ENCODE results near the gene RABGGTB. TPM values are rescaled to one million over a fixed set of nuclear protein-coding genes. Genes with fewer than 3 reads are reported as not detected.
A peak's percentile ranks its signal among the peaks of the same experiment; 100 is the strongest.
"Not testable (repeated sequence)": the region's sequence is repeated elsewhere in the genome, so short reads cannot be mapped to it uniquely, and the experiment has no call there.

Gene RABGGTB
- total and polyA plus RNA-seq, 9 donors = 71.6 to 101 (median 76.5) TPM

GRCh38 chr1:75812065-75812464 is 26.0 kb downstream of the RABGGTB start:
- H3K9me3 ChIP-seq (replicated peaks; ENCODE audit: control insufficient read depth, low read depth, low read length) = no peaks in the 10 kb centered on the region
- DNase-seq = no peak
- no peaks in the 10 kb centered on the region for H3K36me3 ChIP-seq (ENCODE audit: control insufficient read depth, insufficient read depth, low read length)
- H3K4me3 ChIP-seq (ENCODE audit: low read length) = no peak overlapping the region
- no peak overlapping the region for H3K27ac ChIP-seq (ENCODE audit: low read length)
- no peaks in the 10 kb centered on the region for H3K4me1 ChIP-seq (ENCODE audit: control insufficient read depth, insufficient read depth, low read length)
- no peaks in the 10 kb centered on the region for H3K27me3 ChIP-seq (ENCODE audit: control insufficient read depth, insufficient read depth, low read length)
- no CpG with 5 or more reads among the region's 3 CpGs for WGBS (ENCODE audit: insufficient coverage)

GRCh38 chr1:75823596-75823995 is 37.5 kb downstream of the RABGGTB start:
- H3K27ac ChIP-seq (ENCODE audit: low read length); H3K27me3 ChIP-seq (ENCODE audit: control insufficient read depth, insufficient read depth, low read length); H3K9me3 ChIP-seq (replicated peaks; ENCODE audit: control insufficient read depth, low read depth, low read length); H3K4me3 ChIP-seq (ENCODE audit: low read length); H3K36me3 ChIP-seq (ENCODE audit: control insufficient read depth, insufficient read depth, low read length); H3K4me1 ChIP-seq (ENCODE audit: control insufficient read depth, insufficient read depth, low read length); DNase-seq: not testable (repeated sequence)
- no CpG with 5 or more reads among the region's 1 CpG for WGBS (ENCODE audit: insufficient coverage)

- H3K9me3 ChIP-seq (replicated peaks; ENCODE audit: control insufficient read depth, low read depth, low read length) = peaks cover 2% of the 10 kb centered on the region
- H3K4me1 ChIP-seq (ENCODE audit: control insufficient read depth, insufficient read depth, low read length) = no peaks in the 10 kb centered on the region
- no peaks in the 10 kb centered on the region for H3K36me3 ChIP-seq (ENCODE audit: control insufficient read depth, insufficient read depth, low read length)
- no CpG with 5 or more reads among the region's 2 CpGs for WGBS (ENCODE audit: insufficient coverage)
- no peaks in the 10 kb centered on the region for H3K27me3 ChIP-seq (ENCODE audit: control insufficient read depth, insufficient read depth, low read length)
- DNase-seq = no peak
- H3K4me3 ChIP-seq (ENCODE audit: low read length) = no peak overlapping the region
- no peak overlapping the region for H3K27ac ChIP-seq (ENCODE audit: low read length)
Observed at GRCh38 chr1:75836528-75837100, 50.6 kb downstream of the RABGGTB start.

GRCh38 chr1:75838079-75838478 is 52.0 kb downstream of the RABGGTB start:
- DNase-seq = peak; percentile 2
- Histone ChIP-seq H3K4me1 (ENCODE audit: control insufficient read depth, insufficient read depth, low read length) (no peaks in the 10 kb centered on the region), H3K27ac (ENCODE audit: low read length) (no peak overlapping the region), H3K27me3 (ENCODE audit: control insufficient read depth, insufficient read depth, low read length) (no peaks in the 10 kb centered on the region), H3K9me3 (replicated peaks; ENCODE audit: control insufficient read depth, low read depth, low read length) (peaks cover 2% of the 10 kb centered on the region), H3K4me3 (ENCODE audit: low read length) (no peak overlapping the region), H3K36me3 (ENCODE audit: control insufficient read depth, insufficient read depth, low read length) (no peaks in the 10 kb centered on the region)
- 56% methylated on average over 2 of the region's 2 CpGs for WGBS (ENCODE audit: insufficient coverage)

GRCh38 chr1:75841421-75841820 is 55.4 kb downstream of the RABGGTB start:
- no peaks in the 10 kb centered on the region for H3K36me3 ChIP-seq (ENCODE audit: control insufficient read depth, insufficient read depth, low read length)
- H3K27me3 ChIP-seq (ENCODE audit: control insufficient read depth, insufficient read depth, low read length) = no peaks in the 10 kb centered on the region
- H3K9me3 ChIP-seq (replicated peaks; ENCODE audit: control insufficient read depth, low read depth, low read length) = no peaks in the 10 kb centered on the region
- no peak for DNase-seq
- no peak overlapping the region for H3K4me3 ChIP-seq (ENCODE audit: low read length)
- H3K4me1 ChIP-seq (ENCODE audit: control insufficient read depth, insufficient read depth, low read length) = no peaks in the 10 kb centered on the region
- H3K27ac ChIP-seq (ENCODE audit: low read length) = no peak overlapping the region

Other genes with a start within 250 kb of the RABGGTB start
- gene SLC44A5, start 175.1 kb upstream of the RABGGTB start, total RNA-seq = 0.27 TPM
- gene SLC44A5, start 175.1 kb upstream of the RABGGTB start, polyA plus RNA-seq (ENCODE audit: insufficient read depth in 1 of 8, insufficient read length in 8 of 8, low replicate concordance in 1 of 8) = 1 to 10 TPM in 1 of 8 donors, under 1 TPM in 7; 0.12 to 1.4 (median 0.19) TPM
- gene ACADM, start 61.5 kb upstream of the RABGGTB start, total RNA-seq = 59.8 TPM
- gene ACADM, start 61.5 kb upstream of the RABGGTB start, polyA plus RNA-seq (ENCODE audit: insufficient read depth in 1 of 8, insufficient read length in 8 of 8, low replicate concordance in 1 of 8) = 10 to 100 TPM; 50.4 to 65.8 (median 59.9) TPM
- gene MSH4, start 10.6 kb downstream of the RABGGTB start, total RNA-seq = 0.44 TPM
- gene MSH4, start 10.6 kb downstream of the RABGGTB start, polyA plus RNA-seq (ENCODE audit: insufficient read depth in 1 of 8, insufficient read length in 8 of 8, low replicate concordance in 1 of 8) = under 1 TPM; 0.09 to 0.65 (median 0.29) TPM
- gene ASB17, start 146.1 kb downstream of the RABGGTB start, total RNA-seq = not detected
- gene ASB17, start 146.1 kb downstream of the RABGGTB start, polyA plus RNA-seq (ENCODE audit: insufficient read depth in 1 of 8, insufficient read length in 8 of 8, low replicate concordance in 1 of 8) = not detected

All from muscle of leg (tissue), 11 donors.